ENCODE measurements around the gene UGCG. TPM values are rescaled to one million over a fixed set of nuclear protein-coding genes. Genes with fewer than 3 reads are reported as not detected.

UGCG gene
- total RNA-seq, 2 experiments from 2014 or later: 42.1 to 44.0 TPM

- Histone ChIP-seq H3K9me3 (ENCODE audit: control insufficient read depth in 1 of 2, insufficient read depth in 1 of 2, low read length in 2 of 2) (no peaks in the 10 kb centered on the region), H3K4me3 (ENCODE audit: low read length) (no peak overlapping the region), H3K4me1 (ENCODE audit: insufficient read depth, low read length) (peaks cover 5% of the 10 kb centered on the region), H3K36me3 (ENCODE audit: insufficient read depth, low read length) (no peaks in the 10 kb centered on the region), H3K27ac (ENCODE audit: low read depth in 1 of 2, low read length in 2 of 2) (no peak overlapping the region), H3K27me3 (ENCODE audit: control insufficient read depth in 1 of 2, insufficient read depth in 2 of 2, low read length in 2 of 2) (no peaks in the 10 kb centered on the region)
- TF ChIP-seq CTCF (IDR thresholded peaks at IDR 0.05): no peak
- H3K4me3 Mint-ChIP-seq: no peak overlapping the region
- H3K27me3 Mint-ChIP-seq: no peaks in the 10 kb centered on the region
- H3K4me1 Mint-ChIP-seq (ENCODE audit: low read depth): peaks cover 6% of the 10 kb centered on the region
- no peaks in the 10 kb centered on the region for H3K9me3 Mint-ChIP-seq
- ChIA-PET POLR2A (interaction anchor here (0.6 kb wide), 1 partner anchor 9 kb away, joined by 3 read pairs; no protein-coding TSS in a partner anchor), CTCF (no interaction called here)
- H3K36me3 Mint-ChIP-seq (ENCODE audit: low read depth): no peaks in the 10 kb centered on the region
- ATAC-seq (ENCODE audit: poor library complexity): no peak
- H3K27ac Mint-ChIP-seq: no peak overlapping the region
- DNase-seq: no peak
- intact Hi-C loops (cut with DNase I, micrococcal nuclease): loop anchor here in 1 of 2 experiments (10.0 kb wide), 1 partner anchor 376 kb away; the partner anchor contains the start of gene PTGR1
These were observed 74.2 kb downstream of the UGCG start for GRCh38 chr9:111970827-111971226.

- no peak overlapping the region for H3K4me3 Mint-ChIP-seq
These were observed 77.6 kb downstream of the UGCG start for GRCh38 chr9:111974092-111974681.

GRCh38 chr9:111975709-111976108 is 79.1 kb downstream of the UGCG start:
- Mint-ChIP-seq H3K9me3 (no peaks in the 10 kb centered on the region), H3K36me3 (ENCODE audit: low read depth) (no peaks in the 10 kb centered on the region), H3K4me1 (ENCODE audit: low read depth) (peaks cover 12% of the 10 kb centered on the region), H3K27me3 (no peaks in the 10 kb centered on the region), H3K27ac (no peak overlapping the region), H3K4me3 (no peak overlapping the region)
- intact Hi-C loops (cut with DNase I, micrococcal nuclease): loop anchor here (1.0 to 10.0 kb wide), 6 partner anchors 48 to 381 kb away; partner anchors contain the start of gene PTGR1 (in 1 of the 2)
- H3K9me3 ChIP-seq (ENCODE audit: control insufficient read depth in 1 of 2, insufficient read depth in 1 of 2, low read length in 2 of 2): no peaks in the 10 kb centered on the region
- no peak overlapping the region for H3K27ac ChIP-seq (ENCODE audit: low read depth in 1 of 2, low read length in 2 of 2)
- CTCF ChIA-PET: interaction anchor here (1.0 kb wide), 1 partner anchor 14 kb away, joined by 3 read pairs; no protein-coding TSS in a partner anchor
- no peak overlapping the region for H3K4me3 ChIP-seq (ENCODE audit: low read length)
- H3K4me1 ChIP-seq (ENCODE audit: insufficient read depth, low read length): peaks cover 5% of the 10 kb centered on the region
- H3K36me3 ChIP-seq (ENCODE audit: insufficient read depth, low read length): no peaks in the 10 kb centered on the region
- ATAC-seq (ENCODE audit: poor library complexity) (no peak), DNase-seq (peak in 6 of 14 experiments; percentile 12 to 51 (median 37))
- POLR2A ChIA-PET: interaction anchor here (0.6 to 0.8 kb wide), 2 partner anchors 27 to 49 kb away, joined by 3 read pairs; no protein-coding TSS in a partner anchor
- no peak for TF ChIP-seq CTCF (IDR thresholded peaks at IDR 0.05)
- H3K27me3 ChIP-seq (ENCODE audit: control insufficient read depth in 1 of 2, insufficient read depth in 2 of 2, low read length in 2 of 2): no peaks in the 10 kb centered on the region

More at GRCh38 chr9:111974092-111974681, 77.6 kb downstream of the UGCG start:
- Mint-ChIP-seq H3K9me3 (no peaks in the 10 kb centered on the region), H3K4me1 (ENCODE audit: low read depth) (peaks cover 12% of the 10 kb centered on the region), H3K27me3 (no peaks in the 10 kb centered on the region), H3K27ac (no peak overlapping the region), H3K36me3 (ENCODE audit: low read depth) (no peaks in the 10 kb centered on the region)
- intact Hi-C loops (cut with DNase I, micrococcal nuclease): loop anchor here in 1 of 2 experiments (10.0 kb wide), 1 partner anchor 379 kb away; the partner anchor contains the start of gene PTGR1
- TF ChIP-seq CTCF (IDR thresholded peaks at IDR 0.05): no peak
- ChIA-PET CTCF (no interaction called here), POLR2A (no interaction called here)
- H3K27ac ChIP-seq (ENCODE audit: low read depth in 1 of 2, low read length in 2 of 2): no peak overlapping the region
- H3K4me1 ChIP-seq (ENCODE audit: insufficient read depth, low read length): peaks cover 5% of the 10 kb centered on the region
- no peak overlapping the region for H3K4me3 ChIP-seq (ENCODE audit: low read length)
- H3K27me3 ChIP-seq (ENCODE audit: control insufficient read depth in 1 of 2, insufficient read depth in 2 of 2, low read length in 2 of 2): no peaks in the 10 kb centered on the region
- DNase-seq (no peak), ATAC-seq (ENCODE audit: poor library complexity) (no peak)
- no peaks in the 10 kb centered on the region for H3K36me3 ChIP-seq (ENCODE audit: insufficient read depth, low read length)
- H3K9me3 ChIP-seq (ENCODE audit: control insufficient read depth in 1 of 2, insufficient read depth in 1 of 2, low read length in 2 of 2): no peaks in the 10 kb centered on the region
